A549 treated with ZK216348 at 1 μM for 4 hours (cell line): ENCODE data around the gene EIF1AY. TPM values are rescaled to one million over a fixed set of nuclear protein-coding genes. Genes with fewer than 3 reads are reported as not detected.

Source experiments
- total RNA-seq: library from RNA; stranded (reverse); fragments of 200-300 nt; extraction: Qiagen RNA extraction; gene quantifications from 5 replicates; pipeline ENCODE4 v1.2.3, GENCODE V29; 2022; ENCODE audit warnings: low read depth

Gene EIF1AY
- total RNA-seq: 23.5 to 55.9 TPM (median 24.9 TPM) in 5 replicates

GRCh38 chrY:20575531-20576121 lies at the start of gene EIF1AY:
EIF1AY (plus strand) TSS chrY:20575776; CDS start chrY:20575872, 96 bp downstream.

Other genes starting within 250 kb of the EIF1AY start
- gene RPS4Y2, start 180.3 kb downstream of the EIF1AY start, total RNA-seq: not detected in 5 replicates